Measurements from ENCODE around the gene MAP3K12.
A peak's percentile ranks its signal among the peaks of the same experiment; 100 is the strongest.

MAP3K12 gene

GRCh38 chr12:53513712-53514410 lies 14.6 kb upstream of the MAP3K12 start:
- H3K27ac ChIP-seq = no peak overlapping the region
- H3K9ac ChIP-seq = no peak overlapping the region
- no peaks in the 10 kb centered on the region for H3K27me3 ChIP-seq (ENCODE audit: insufficient read depth, low read depth)
- H3K4me3 ChIP-seq (IDR thresholded peaks at IDR 0.05; ENCODE audit: insufficient read depth, low read depth, low read length) = no peak overlapping the region
- H4K20me1 ChIP-seq (ENCODE audit: insufficient read depth) = no peaks in the 10 kb centered on the region
- peaks cover 2% of the 10 kb centered on the region for H3K4me1 ChIP-seq (ENCODE audit: low read depth, poor library complexity, severe bottlenecking)
- no peak for TF ChIP-seq CTCF (conservative IDR thresholded peaks at IDR 0.05; ENCODE audit: low read depth, low read length)
- H3K36me3 ChIP-seq (ENCODE audit: insufficient read depth) = no peaks in the 10 kb centered on the region
- H2AFZ ChIP-seq (ENCODE audit: low read depth) = no peak overlapping the region
- no peak overlapping the region for H3K4me2 ChIP-seq
- no peaks in the 10 kb centered on the region for H3K79me2 ChIP-seq (ENCODE audit: insufficient read depth, low read depth)

GRCh38 chr12:53510181-53510812 lies 11.0 kb upstream of the MAP3K12 start:
- Histone ChIP-seq H3K79me2 (ENCODE audit: insufficient read depth, low read depth) (no peaks in the 10 kb centered on the region), H4K20me1 (ENCODE audit: insufficient read depth) (no peaks in the 10 kb centered on the region), H3K4me3 (IDR thresholded peaks at IDR 0.05; ENCODE audit: insufficient read depth, low read depth, low read length) (no peak overlapping the region), H3K4me2 (no peak overlapping the region), H3K27me3 (ENCODE audit: insufficient read depth, low read depth) (no peaks in the 10 kb centered on the region), H3K27ac (no peak overlapping the region), H3K36me3 (ENCODE audit: insufficient read depth) (no peaks in the 10 kb centered on the region), H3K4me1 (ENCODE audit: low read depth, poor library complexity, severe bottlenecking) (peaks cover 11% of the 10 kb centered on the region), H3K9ac (no peak overlapping the region), H2AFZ (ENCODE audit: low read depth) (no peak overlapping the region)
- TF ChIP-seq CTCF (conservative IDR thresholded peaks at IDR 0.05; ENCODE audit: low read depth, low read length) = no peak

- Histone ChIP-seq H2AFZ (ENCODE audit: low read depth) (peak overlapping the region; percentile 40), H3K79me2 (ENCODE audit: insufficient read depth, low read depth) (0 out of 2 replicates have a peak, but pooled peaks cover 1% of the 10 kb centered on the region), H3K27ac (peak overlapping the region; percentile 4; the same call in 1 of the 2 replicates), H3K4me3 (IDR thresholded peaks at IDR 0.05; ENCODE audit: insufficient read depth, low read depth, low read length) (no peak overlapping the region), H4K20me1 (ENCODE audit: insufficient read depth) (no peaks in the 10 kb centered on the region), H3K9ac (no peak overlapping the region), H3K4me1 (ENCODE audit: low read depth, poor library complexity, severe bottlenecking) (peaks cover 11% of the 10 kb centered on the region), H3K4me2 (peak overlapping the region; percentile 14; the same call in 1 of the 2 replicates), H3K27me3 (ENCODE audit: insufficient read depth, low read depth) (no peaks in the 10 kb centered on the region), H3K36me3 (ENCODE audit: insufficient read depth) (no peaks in the 10 kb centered on the region; the same call in 1 of the 2 replicates)
- TF ChIP-seq CTCF (conservative IDR thresholded peaks at IDR 0.05; ENCODE audit: low read depth, low read length) = peak; percentile 100
Measured at GRCh38 chr12:53508534-53509170, 9.4 kb upstream of the MAP3K12 start.

- no peak overlapping the region for H3K4me2 ChIP-seq
- H3K27me3 ChIP-seq (ENCODE audit: insufficient read depth, low read depth) = no peaks in the 10 kb centered on the region
- no peak overlapping the region for H3K4me3 ChIP-seq (IDR thresholded peaks at IDR 0.05; ENCODE audit: insufficient read depth, low read depth, low read length)
- H3K9ac ChIP-seq = no peak overlapping the region
- H3K27ac ChIP-seq = no peak overlapping the region
- TF ChIP-seq CTCF (conservative IDR thresholded peaks at IDR 0.05; ENCODE audit: low read depth, low read length) = no peak
- no peak overlapping the region for H2AFZ ChIP-seq (ENCODE audit: low read depth)
- no peaks in the 10 kb centered on the region for H4K20me1 ChIP-seq (ENCODE audit: insufficient read depth)
- H3K4me1 ChIP-seq (ENCODE audit: low read depth, poor library complexity, severe bottlenecking) = peaks cover 12% of the 10 kb centered on the region
- H3K36me3 ChIP-seq (ENCODE audit: insufficient read depth) = no peaks in the 10 kb centered on the region; the same call in 1 of the 2 replicates
- H3K79me2 ChIP-seq (ENCODE audit: insufficient read depth, low read depth) = peaks cover 9% of the 10 kb centered on the region; the same call in 1 of the 2 replicates
Measured at GRCh38 chr12:53507603-53507885, 8.3 kb upstream of the MAP3K12 start.

Data from KMS-11 (cell line).